Urinary bladder (tissue), 4 donors: Measurements from ENCODE around the gene CGB8. TPM values are rescaled to one million over a fixed set of nuclear protein-coding genes. Genes with fewer than 3 reads are reported as not detected.
"Not testable (repeated sequence)": the region's sequence is repeated elsewhere in the genome, so short reads cannot be mapped to it uniquely, and the experiment has no call there.

Experiments
- DNase-seq: peaks from one replicate; pipeline ENCODE4 v3.0.0-alpha.2; 2015; ENCODE audit errors: extremely low spot score
- H3K27ac ChIP-seq: one replicate; pipeline ENCODE4 v1.5.1; 2013; ENCODE audit warnings: low read depth, mild to moderate bottlenecking, moderate library complexity
- H3K36me3 ChIP-seq: one replicate; pipeline ENCODE4 v1.6.1; 2013; ENCODE audit warnings: mild to moderate bottlenecking, moderate library complexity; ENCODE audit not compliant: insufficient read depth
- H3K4me1 ChIP-seq: one replicate; pipeline ENCODE4 v1.6.1; 2013; ENCODE audit warnings: mild to moderate bottlenecking, moderate library complexity; ENCODE audit not compliant: insufficient read depth
- H3K4me3 ChIP-seq: one replicate; pipeline ENCODE4 v1.5.1; 2013; ENCODE audit warnings: low read depth, low read length
- WGBS: extraction: QIAGEN DNeasy Blood & Tissue Kit; methylation state at CpG from one replicate; pipeline ENCODE4 v1.1.7; 2013; 5-methylcytosine and 5-hydroxymethylcytosine counted together
- polyA plus RNA-seq: library from polyadenylated mRNA; stranded (reverse); fragments of 200-250 nt; gene quantifications from one replicate; pipeline ENCODE4 v1.2.3, GENCODE V29; 2013
- total RNA-seq: library from RNA; depleted of rRNA; stranded (reverse); fragments of >200 nt; gene quantifications from one replicate; pipeline ENCODE4 v1.2.3, GENCODE V29; 2014
- donor health status: healthy with polysubstance abuse.
- donor health status: healthy.

CGB8 gene
- total RNA-seq (not detected), polyA plus RNA-seq (not detected)

GRCh38 chr19:49049011-49049410 is at the start of gene CGB8:
Gene CGB8 (minus strand): TSS chr19:49049111. CDS start chr19:49048739, 372 bp downstream.
- not testable (repeated sequence) for H3K4me3 ChIP-seq, H3K4me1 ChIP-seq, DNase-seq, H3K36me3 ChIP-seq, H3K27ac ChIP-seq
- 64% methylated on average over 10 of the region's 12 CpGs for WGBS

- no peaks in the 10 kb centered on the region for H3K4me1 ChIP-seq
- H3K36me3 ChIP-seq = peaks cover 2% of the 10 kb centered on the region
- no peak for DNase-seq
- WGBS = 49% methylated on average over 8 of the region's 8 CpGs
- no peak overlapping the region for H3K27ac ChIP-seq
- H3K4me3 ChIP-seq = no peak overlapping the region
These were observed 48.8 kb upstream of the CGB8 start for GRCh38 chr19:49097453-49098288.

GRCh38 chr19:49094505-49095482 is 45.9 kb upstream of the CGB8 start:
- H3K27ac ChIP-seq = no peak overlapping the region
- 71% methylated on average over 23 of the region's 23 CpGs for WGBS
- H3K4me3 ChIP-seq = no peak overlapping the region

GRCh38 chr19:49092686-49093085 is 43.8 kb upstream of the CGB8 start:
- no peaks in the 10 kb centered on the region for H3K4me1 ChIP-seq
- DNase-seq = no peak
- WGBS = 89% methylated on average over 6 of the region's 6 CpGs
- no peak overlapping the region for H3K4me3 ChIP-seq
- no peak overlapping the region for H3K27ac ChIP-seq
- peaks cover 3% of the 10 kb centered on the region for H3K36me3 ChIP-seq

More at GRCh38 chr19:49094505-49095482, 45.9 kb upstream of the CGB8 start:
- H3K36me3 ChIP-seq = peaks cover 3% of the 10 kb centered on the region
- DNase-seq = no peak
- no peaks in the 10 kb centered on the region for H3K4me1 ChIP-seq

GRCh38 chr19:49091391-49092038 is 42.6 kb upstream of the CGB8 start:
- peaks cover 3% of the 10 kb centered on the region for H3K36me3 ChIP-seq
- no peaks in the 10 kb centered on the region for H3K4me1 ChIP-seq
- WGBS = 94% methylated on average over 17 of the region's 17 CpGs
- no peak overlapping the region for H3K27ac ChIP-seq
- no peak for DNase-seq
- H3K4me3 ChIP-seq = no peak overlapping the region

GRCh38 chr19:49086296-49086695 is 37.4 kb upstream of the CGB8 start:
- H3K36me3 ChIP-seq = no peaks in the 10 kb centered on the region
- 59% methylated on average over 11 of the region's 11 CpGs for WGBS
- H3K4me3 ChIP-seq = peak overlapping the region; percentile 86
- H3K4me1 ChIP-seq = no peaks in the 10 kb centered on the region
- DNase-seq = no peak
- H3K27ac ChIP-seq = no peak overlapping the region

GRCh38 chr19:49085868-49086232 is 36.9 kb upstream of the CGB8 start:
- WGBS = 1% methylated on average over 14 of the region's 14 CpGs
- H3K36me3 ChIP-seq = no peaks in the 10 kb centered on the region
- H3K4me1 ChIP-seq = no peaks in the 10 kb centered on the region
- no peak for DNase-seq
- H3K4me3 ChIP-seq = peak overlapping the region; percentile 86
- H3K27ac ChIP-seq = no peak overlapping the region

GRCh38 chr19:49085020-49085867 is 36.3 kb upstream of the CGB8 start, which contains the start of gene SNRNP70:
Gene SNRNP70 (plus strand): TSS chr19:49085451. CDS start chr19:49086415, 964 bp downstream.
- Histone ChIP-seq H3K36me3 (no peaks in the 10 kb centered on the region), H3K27ac (peak within 1 kb of the TSS; percentile 88), H3K4me3 (peak within 1 kb of the TSS; percentile 86), H3K4me1 (no peaks in the 10 kb centered on the region)
- under 1% methylated on average over 89 of the region's 89 CpGs for WGBS
- peak; percentile 99 for DNase-seq

- WGBS = 64% methylated on average over 26 of the region's 26 CpGs
- Histone ChIP-seq H3K4me1 (no peaks in the 10 kb centered on the region), H3K36me3 (no peaks in the 10 kb centered on the region), H3K27ac (peak overlapping the region; percentile 88), H3K4me3 (no peak overlapping the region)
- DNase-seq = no peak
These were observed 35.5 kb upstream of the CGB8 start for GRCh38 chr19:49084206-49085019.

- no peaks in the 10 kb centered on the region for H3K36me3 ChIP-seq
- no peaks in the 10 kb centered on the region for H3K4me1 ChIP-seq
- no peak overlapping the region for H3K4me3 ChIP-seq
- DNase-seq = no peak
- WGBS = 76% methylated on average over 1 of the region's 1 CpG
- H3K27ac ChIP-seq = no peak overlapping the region
These were observed 32.4 kb upstream of the CGB8 start for GRCh38 chr19:49081273-49081672.

- H3K36me3 ChIP-seq = no peaks in the 10 kb centered on the region
- no peaks in the 10 kb centered on the region for H3K4me1 ChIP-seq
- no peak overlapping the region for H3K4me3 ChIP-seq
- WGBS = 90% methylated on average over 4 of the region's 4 CpGs
- no peak overlapping the region for H3K27ac ChIP-seq
- no peak for DNase-seq
These were observed 31.5 kb upstream of the CGB8 start for GRCh38 chr19:49080392-49080791.

- 16% methylated on average over 9 of the region's 9 CpGs for whole genome bisulfite sequencing
- H3K36me3 ChIP-seq, DNase-seq, H3K27ac ChIP-seq, H3K4me3 ChIP-seq, H3K4me1 ChIP-seq: not testable (repeated sequence)
These were observed 26.0 kb upstream of the CGB8 start for GRCh38 chr19:49074869-49075268.
